ENCODE data around the gene CD37. TPM values are rescaled to one million over a fixed set of nuclear protein-coding genes. Genes with fewer than 3 reads are reported as not detected.

Gene CD37
- total RNA-seq, 2 donors from 2014 or later, result not detected

DNA sequence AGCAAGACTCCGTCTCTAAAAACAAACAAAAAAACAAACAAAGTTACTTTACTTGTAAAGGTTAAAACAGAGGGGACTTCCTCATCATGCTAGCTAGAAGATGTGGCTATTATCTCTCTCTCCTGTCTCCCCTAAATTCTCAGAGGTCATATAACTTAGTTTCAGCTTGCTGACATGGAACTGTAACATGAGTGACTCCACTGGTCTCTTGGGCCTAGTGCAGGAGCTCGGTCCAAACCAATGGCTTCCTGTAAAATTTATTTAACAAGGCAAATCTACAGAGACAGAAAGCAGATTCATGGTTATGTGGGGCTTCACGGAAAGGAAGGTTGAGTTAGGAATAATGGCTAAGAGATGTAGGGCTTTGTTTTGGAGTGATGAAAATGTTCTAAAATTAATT is 43.3 kb downstream of the CD37 start:
- Histone ChIP-seq H3K9ac (ENCODE audit: extremely low read depth, low read length, poor library complexity, severe bottlenecking) (no peak overlapping the region), H3K36me3 (ENCODE audit: control insufficient read depth, insufficient read depth, low read length) (no peaks in the 10 kb centered on the region), H3K27me3 (ENCODE audit: control insufficient read depth, insufficient read depth, low read length, poor library complexity, severe bottlenecking) (no peaks in the 10 kb centered on the region), H3K27ac (ENCODE audit: low read depth, low read length) (no peak overlapping the region), H3K4me1 (ENCODE audit: control insufficient read depth, insufficient read depth, low read length) (no peaks in the 10 kb centered on the region), H3K9me3 (ENCODE audit: control insufficient read depth, low read length) (peaks cover 10% of the 10 kb centered on the region), H3K4me3 (ENCODE audit: low read length) (no peak overlapping the region)
- Mint-ChIP-seq H3K9me3 (peaks cover 16% of the 10 kb centered on the region), H3K4me3 (no peak overlapping the region), H3K27me3 (ENCODE audit: insufficient read depth) (peaks cover 15% of the 10 kb centered on the region), H3K27ac (no peak overlapping the region), H3K4me1 (no peaks in the 10 kb centered on the region), H3K36me3 (ENCODE audit: low read depth) (no peaks in the 10 kb centered on the region)
- TF ChIP-seq, protein P1, sequence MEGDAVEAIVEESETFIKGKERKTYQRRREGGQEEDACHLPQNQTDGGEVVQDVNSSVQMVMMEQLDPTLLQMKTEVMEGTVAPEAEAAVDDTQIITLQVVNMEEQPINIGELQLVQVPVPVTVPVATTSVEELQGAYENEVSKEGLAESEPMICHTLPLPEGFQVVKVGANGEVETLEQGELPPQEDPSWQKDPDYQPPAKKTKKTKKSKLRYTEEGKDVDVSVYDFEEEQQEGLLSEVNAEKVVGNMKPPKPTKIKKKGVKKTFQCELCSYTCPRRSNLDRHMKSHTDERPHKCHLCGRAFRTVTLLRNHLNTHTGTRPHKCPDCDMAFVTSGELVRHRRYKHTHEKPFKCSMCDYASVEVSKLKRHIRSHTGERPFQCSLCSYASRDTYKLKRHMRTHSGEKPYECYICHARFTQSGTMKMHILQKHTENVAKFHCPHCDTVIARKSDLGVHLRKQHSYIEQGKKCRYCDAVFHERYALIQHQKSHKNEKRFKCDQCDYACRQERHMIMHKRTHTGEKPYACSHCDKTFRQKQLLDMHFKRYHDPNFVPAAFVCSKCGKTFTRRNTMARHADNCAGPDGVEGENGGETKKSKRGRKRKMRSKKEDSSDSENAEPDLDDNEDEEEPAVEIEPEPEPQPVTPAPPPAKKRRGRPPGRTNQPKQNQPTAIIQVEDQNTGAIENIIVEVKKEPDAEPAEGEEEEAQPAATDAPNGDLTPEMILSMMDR (conservative IDR thresholded peaks at IDR 0.05), result no peak
- 89 to 92% methylated on average over 3 of the region's 3 CpGs for WGBS, 2 experiments (ENCODE audit: insufficient coverage in 1 of 2, insufficient read length in 1 of 2)
- DNase-seq, result no peak

DNA sequence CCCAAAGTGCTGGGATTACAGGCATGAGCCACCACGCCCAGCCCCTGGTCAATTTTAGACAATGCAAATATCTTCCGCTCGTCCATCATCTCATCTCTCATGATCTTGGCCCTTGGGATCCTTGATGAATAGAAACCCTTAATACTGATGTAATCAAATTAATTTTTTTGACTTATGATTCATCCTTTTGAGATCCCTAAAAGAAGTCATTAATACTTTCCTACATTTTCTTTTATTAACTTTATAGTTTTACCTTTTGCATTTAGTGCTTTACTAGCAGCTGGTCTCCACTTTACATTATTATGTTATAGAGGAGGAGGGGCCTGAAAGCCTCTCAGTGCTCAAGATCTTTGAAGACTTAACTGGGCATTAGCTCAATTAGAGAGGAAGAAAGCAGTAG is 45.2 kb downstream of the CD37 start:
- Histone ChIP-seq H3K27me3 (ENCODE audit: control insufficient read depth, insufficient read depth, low read length, poor library complexity, severe bottlenecking) (no peaks in the 10 kb centered on the region), H3K9ac (ENCODE audit: extremely low read depth, low read length, poor library complexity, severe bottlenecking) (no peak overlapping the region), H3K9me3 (ENCODE audit: control insufficient read depth, low read length) (peaks cover 10% of the 10 kb centered on the region), H3K27ac (ENCODE audit: low read depth, low read length) (no peak overlapping the region), H3K36me3 (ENCODE audit: control insufficient read depth, insufficient read depth, low read length) (no peaks in the 10 kb centered on the region), H3K4me3 (ENCODE audit: low read length) (no peak overlapping the region), H3K4me1 (ENCODE audit: control insufficient read depth, insufficient read depth, low read length) (no peaks in the 10 kb centered on the region)
- no peaks in the 10 kb centered on the region for H3K36me3 Mint-ChIP-seq (ENCODE audit: low read depth)
- no peak overlapping the region for H3K4me3 Mint-ChIP-seq
- H3K9me3 Mint-ChIP-seq, result peaks cover 19% of the 10 kb centered on the region
- 87 to 90% methylated on average over 3 of the region's 3 CpGs for WGBS, 2 experiments (ENCODE audit: insufficient coverage in 1 of 2, insufficient read length in 1 of 2)
- H3K4me1 Mint-ChIP-seq, result no peaks in the 10 kb centered on the region
- peaks cover 19% of the 10 kb centered on the region for H3K27me3 Mint-ChIP-seq (ENCODE audit: insufficient read depth)
- TF ChIP-seq, protein P1 (conservative IDR thresholded peaks at IDR 0.05), result no peak
- no peak overlapping the region for H3K27ac Mint-ChIP-seq
- no peak for DNase-seq

DNA sequence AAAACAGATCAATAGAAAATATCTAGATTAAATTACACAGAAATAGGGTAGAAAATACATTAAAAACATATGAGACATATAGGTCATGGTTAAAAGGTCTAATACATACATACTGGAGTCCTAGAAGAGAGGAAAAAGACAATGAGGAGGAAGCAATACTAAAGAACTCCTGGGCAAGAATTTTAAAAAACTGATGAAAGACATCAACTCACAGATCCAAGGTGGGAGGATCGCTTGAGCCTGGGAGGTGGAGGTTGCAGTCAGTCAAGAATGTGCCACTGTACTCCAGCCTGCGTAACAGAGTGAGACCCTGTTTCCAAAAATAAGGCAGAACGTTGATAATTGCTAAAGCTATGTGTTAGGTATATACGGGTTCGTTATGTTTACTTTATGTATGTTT is 47.4 kb downstream of the CD37 start:
- Histone ChIP-seq H3K4me1 (ENCODE audit: control insufficient read depth, insufficient read depth, low read length) (no peaks in the 10 kb centered on the region), H3K9ac (ENCODE audit: extremely low read depth, low read length, poor library complexity, severe bottlenecking) (no peak overlapping the region), H3K27ac (ENCODE audit: low read depth, low read length) (no peak overlapping the region), H3K36me3 (ENCODE audit: control insufficient read depth, insufficient read depth, low read length) (no peaks in the 10 kb centered on the region), H3K27me3 (ENCODE audit: control insufficient read depth, insufficient read depth, low read length, poor library complexity, severe bottlenecking) (no peaks in the 10 kb centered on the region), H3K9me3 (ENCODE audit: control insufficient read depth, low read length) (peaks cover 10% of the 10 kb centered on the region), H3K4me3 (ENCODE audit: low read length) (no peak overlapping the region)
- H3K36me3 Mint-ChIP-seq (ENCODE audit: low read depth), result no peaks in the 10 kb centered on the region
- peaks cover 19% of the 10 kb centered on the region for H3K9me3 Mint-ChIP-seq
- peaks cover 13% of the 10 kb centered on the region for H3K27me3 Mint-ChIP-seq (ENCODE audit: insufficient read depth)
- H3K4me1 Mint-ChIP-seq, result no peaks in the 10 kb centered on the region
- H3K27ac Mint-ChIP-seq, result no peak overlapping the region
- DNase-seq, result no peak
- WGBS, 2 experiments (ENCODE audit: insufficient coverage in 1 of 2, insufficient read length in 1 of 2), result 72 to 97% methylated on average over 3 of the region's 5 CpGs
- no peak overlapping the region for H3K4me3 Mint-ChIP-seq
- TF ChIP-seq, protein P1 (conservative IDR thresholded peaks at IDR 0.05), result no peak
